Transverse colon (tissue), 4 donors: ENCODE data around the gene TP53BP1. TPM values are rescaled to one million over a fixed set of nuclear protein-coding genes. Genes with fewer than 3 reads are reported as not detected.
"Not testable (repeated sequence)": the region's sequence is repeated elsewhere in the genome, so short reads cannot be mapped to it uniquely, and the experiment has no call there.

ENCODE experiments used
- DNase-seq: peaks from one replicate; pipeline ENCODE4 v3.0.0-alpha.2; 2019
- H3K27ac ChIP-seq, 4 donors: fragments of 200-600 bp; sonication (generic); 2 replicates each; pipeline ENCODE4 v1.5.1; 2016 to 2018; ENCODE audit warnings: inconsistent platforms in 4 of 4
- H3K27me3 ChIP-seq: fragments of 200-600 bp; sonication (generic); 2 replicates; pipeline ENCODE4 v1.5.1; 2017; ENCODE audit warnings: inconsistent platforms
- H3K36me3 ChIP-seq, 4 donors: fragments of 200-600 bp; sonication (generic); 2 replicates each; pipeline ENCODE4 v1.5.1; 2017 to 2019; ENCODE audit warnings: inconsistent platforms in 4 of 4
- H3K4me1 ChIP-seq, 4 donors: fragments of 200-600 bp; sonication (generic); 2 replicates each; pipeline ENCODE4 v1.5.1; 2017 to 2020; ENCODE audit warnings: inconsistent platforms in 4 of 4
- H3K4me3 ChIP-seq, 4 donors: fragments of 200-600 bp; sonication (generic); 1 replicate in 1 of 4; 2 replicates in 3 of 4; pipeline versions ENCODE4 v1.5.1 to v1.6.1; 2017 to 2019; ENCODE audit warnings: inconsistent platforms in 4 of 4
- H3K9me3 ChIP-seq, 2 donors: fragments of 200-600 bp; sonication (generic); 2 replicates each; pipeline ENCODE4 v1.5.1; 2017 to 2019; ENCODE audit warnings: inconsistent platforms in 2 of 2
- CTCF ChIP-seq, 5 experiments: fragments of 200-600 bp in 3 of 5; fragments of 450-650 bp in 2 of 5; sonication (generic) in 3 of 5; IDR thresholded peaks; 1 replicate in 2 of 5; 2 replicates in 3 of 5; pipeline ENCODE4 v1.5.1; 2016 to 2017; ENCODE audit warnings: antibody characterized with exemption in 5 of 5, inconsistent platforms in 3 of 5, mild to moderate bottlenecking in 2 of 5, moderate library complexity in 1 of 5
- EP300 ChIP-seq: sonication (generic); formaldehyde crosslinking; IDR thresholded peaks from one replicate; pipeline ENCODE4 v1.6.1; 2017; ENCODE audit warnings: antibody characterized with exemption, low read depth
- POLR2A ChIP-seq: fragments of 450-650 bp; IDR thresholded peaks from one replicate; pipeline ENCODE4 v1.6.1; 2016; ENCODE audit warnings: antibody characterized with exemption, mild to moderate bottlenecking, moderate library complexity
- POLR2AphosphoS5 ChIP-seq, 3 donors: sonication (generic); formaldehyde crosslinking; IDR thresholded peaks; one replicate each; pipeline ENCODE4 v1.6.1; 2016; ENCODE audit warnings: antibody characterized with exemption in 3 of 3
- WGBS, 2 donors: methylation state at CpG; one replicate each; pipeline ENCODE4 v1.1.5; 2018; ENCODE audit warnings: low coverage in 1 of 2; 5-methylcytosine and 5-hydroxymethylcytosine counted together
- in situ Hi-C, 4 donors: fragments of 200-750 bp; cut with MboI; loops; one replicate each; pipeline versions ENCODE4 v1.15.0 to v1.15.1; 2017; ENCODE audit warnings: low sequenced_read_pairs in 3 of 4, low pct_ligation_motif_present in 1 of 4, low pct_unique_long_range_greater_than_20kb in 1 of 4
- intact Hi-C: fragments of 100-400 bp; cut with DNase I; formaldehyde crosslinking; loops from one replicate; pipeline ENCODE4 v1.15.1; 2023; ENCODE audit warnings: low total_unique reads
- total RNA-seq, 4 donors: library from RNA; depleted of rRNA; stranded (reverse); fragments of >200 nt; gene quantifications; one replicate each; pipeline ENCODE4 v1.1.0, GENCODE V29; 2016

The TP53BP1 gene
- total RNA-seq, 4 donors from 2014 or later: 25.1 to 40.8 (median 33.7) TPM

DNA sequence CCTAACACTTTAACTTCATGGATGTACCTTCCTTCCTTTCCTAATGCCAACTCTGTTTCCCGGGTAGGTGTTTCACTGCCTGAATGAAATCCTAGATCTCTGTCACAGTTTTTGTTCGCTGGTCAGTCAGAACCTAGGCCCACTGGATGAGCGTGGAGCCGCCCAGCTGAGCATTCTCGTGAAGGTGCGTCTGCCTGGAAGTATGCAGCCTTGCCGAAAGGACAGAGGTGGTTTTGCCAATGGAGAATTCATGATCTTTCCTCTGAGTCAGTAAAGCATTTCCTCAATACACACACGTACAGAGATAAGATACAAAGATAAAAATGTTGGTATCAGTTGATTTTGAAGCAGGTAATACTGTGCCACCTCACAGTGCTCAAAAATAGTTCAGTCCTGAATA is 89.3 kb downstream of the TP53BP1 start:
- 87% methylated on average over 8 of the region's 8 CpGs; no CpG with 5 or more reads in 1 of the 2 donors for WGBS, 2 donors
- DNase-seq: no peak
- no peaks in the 10 kb centered on the region for H3K9me3 ChIP-seq
- TF ChIP-seq EP300 (no peak), POLR2AphosphoS5 (IDR thresholded peaks at IDR 0.05) (no peak), POLR2A (no peak), CTCF (IDR thresholded peaks at IDR 0.05) (no peak)
- in situ Hi-C loops: no loop called here
- no peak overlapping the region for H3K27ac ChIP-seq
- H3K27me3 ChIP-seq: no peaks in the 10 kb centered on the region
- no peak overlapping the region for H3K4me3 ChIP-seq
- H3K36me3 ChIP-seq: peaks cover 0 to 63% (median 21%) of the 10 kb centered on the region in 4 donors
- intact Hi-C loops: no loop called here
- peaks cover 0 to 2% (median 0%) of the 10 kb centered on the region in 4 donors for H3K4me1 ChIP-seq

GRCh38 chr15:43402255-43402654 is 90.7 kb downstream of the TP53BP1 start:
- 82 to 83% methylated on average over 3 of the region's 3 CpGs for WGBS, 2 donors
- no peaks in the 10 kb centered on the region for H3K27me3 ChIP-seq
- peaks cover 0 to 66% (median 22%) of the 10 kb centered on the region in 4 donors for H3K36me3 ChIP-seq
- no peaks in the 10 kb centered on the region for H3K9me3 ChIP-seq
- H3K4me3 ChIP-seq: no peak overlapping the region
- in situ Hi-C loops: no loop called here
- TF ChIP-seq CTCF (IDR thresholded peaks at IDR 0.05) (no peak), POLR2A (no peak), POLR2AphosphoS5 (IDR thresholded peaks at IDR 0.05) (no peak), EP300 (no peak)
- DNase-seq: no peak
- no peak overlapping the region for H3K27ac ChIP-seq
- H3K4me1 ChIP-seq: peaks cover 0 to 2% (median 0%) of the 10 kb centered on the region in 4 donors
- intact Hi-C loops: no loop called here

- DNase-seq: not testable (repeated sequence)
- peaks cover 0 to 49% (median 16%) of the 10 kb centered on the region in 4 donors for H3K36me3 ChIP-seq
Observed at GRCh38 chr15:43393592-43393991, 99.4 kb downstream of the TP53BP1 start.

DNA sequence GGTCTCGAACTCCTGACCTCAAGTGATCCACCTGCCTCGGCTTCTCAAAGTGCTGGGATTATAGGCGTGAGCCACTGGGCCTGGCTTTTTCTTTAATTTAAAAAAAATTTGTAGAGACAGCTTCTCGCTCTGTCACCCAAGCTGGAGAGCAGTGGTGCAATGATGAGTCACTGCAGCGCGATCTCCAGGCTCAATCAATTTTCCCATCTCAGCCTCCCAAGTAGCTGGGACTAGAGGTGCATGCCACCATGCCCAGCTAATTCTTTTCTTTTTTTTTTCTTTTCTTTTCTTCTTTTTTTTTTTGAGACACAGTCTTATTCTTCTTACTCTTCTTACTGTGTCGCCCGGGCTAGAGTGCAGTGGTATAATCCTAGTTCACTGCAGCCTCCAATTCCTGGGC is 102.2 kb downstream of the TP53BP1 start:
- Histone ChIP-seq H3K36me3 (peaks cover 0 to 44% (median 14%) of the 10 kb centered on the region in 4 donors), H3K4me1 (no peaks in the 10 kb centered on the region), H3K27ac (no peak overlapping the region), H3K9me3 (no peaks in the 10 kb centered on the region), H3K27me3 (no peaks in the 10 kb centered on the region), H3K4me3 (no peak overlapping the region)
- intact Hi-C loops (no loop called here), in situ Hi-C loops (no loop called here)
- TF ChIP-seq CTCF (IDR thresholded peaks at IDR 0.05) (no peak), EP300 (no peak), POLR2A (no peak), POLR2AphosphoS5 (IDR thresholded peaks at IDR 0.05) (no peak)
- WGBS, 2 donors: 97 to 100% methylated on average over 2 to 8 of the region's 8 CpGs
- no peak for DNase-seq

More at GRCh38 chr15:43393592-43393991, 99.4 kb downstream of the TP53BP1 start:
- WGBS, 2 donors: 97 to 98% methylated on average over 5 to 6 of the region's 6 CpGs
- H3K4me1 ChIP-seq, H3K4me3 ChIP-seq, in situ Hi-C loops, H3K9me3 ChIP-seq, intact Hi-C loops, H3K27me3 ChIP-seq, H3K27ac ChIP-seq: not testable (repeated sequence)

- intact Hi-C loops: no loop called here
- peaks cover 0 to 54% (median 26%) of the 10 kb centered on the region in 4 donors for H3K36me3 ChIP-seq
Observed at GRCh38 chr15:43383070-43383469, 109.9 kb downstream of the TP53BP1 start.

More at GRCh38 chr15:43383070-43383469, 109.9 kb downstream of the TP53BP1 start:
- no peak overlapping the region for H3K4me3 ChIP-seq
- DNase-seq: no peak
- TF ChIP-seq CTCF (IDR thresholded peaks at IDR 0.05) (no peak), EP300 (no peak)
- H3K27me3 ChIP-seq: no peaks in the 10 kb centered on the region
- no peaks in the 10 kb centered on the region for H3K4me1 ChIP-seq
- WGBS, 2 donors: 78 to 80% methylated on average over 1 to 2 of the region's 2 CpGs
- in situ Hi-C loops: no loop called here
- H3K9me3 ChIP-seq: no peaks in the 10 kb centered on the region
- no peak overlapping the region for H3K27ac ChIP-seq
